ENCODE measurements around the gene CAPN14.

CAPN14 gene

DNA sequence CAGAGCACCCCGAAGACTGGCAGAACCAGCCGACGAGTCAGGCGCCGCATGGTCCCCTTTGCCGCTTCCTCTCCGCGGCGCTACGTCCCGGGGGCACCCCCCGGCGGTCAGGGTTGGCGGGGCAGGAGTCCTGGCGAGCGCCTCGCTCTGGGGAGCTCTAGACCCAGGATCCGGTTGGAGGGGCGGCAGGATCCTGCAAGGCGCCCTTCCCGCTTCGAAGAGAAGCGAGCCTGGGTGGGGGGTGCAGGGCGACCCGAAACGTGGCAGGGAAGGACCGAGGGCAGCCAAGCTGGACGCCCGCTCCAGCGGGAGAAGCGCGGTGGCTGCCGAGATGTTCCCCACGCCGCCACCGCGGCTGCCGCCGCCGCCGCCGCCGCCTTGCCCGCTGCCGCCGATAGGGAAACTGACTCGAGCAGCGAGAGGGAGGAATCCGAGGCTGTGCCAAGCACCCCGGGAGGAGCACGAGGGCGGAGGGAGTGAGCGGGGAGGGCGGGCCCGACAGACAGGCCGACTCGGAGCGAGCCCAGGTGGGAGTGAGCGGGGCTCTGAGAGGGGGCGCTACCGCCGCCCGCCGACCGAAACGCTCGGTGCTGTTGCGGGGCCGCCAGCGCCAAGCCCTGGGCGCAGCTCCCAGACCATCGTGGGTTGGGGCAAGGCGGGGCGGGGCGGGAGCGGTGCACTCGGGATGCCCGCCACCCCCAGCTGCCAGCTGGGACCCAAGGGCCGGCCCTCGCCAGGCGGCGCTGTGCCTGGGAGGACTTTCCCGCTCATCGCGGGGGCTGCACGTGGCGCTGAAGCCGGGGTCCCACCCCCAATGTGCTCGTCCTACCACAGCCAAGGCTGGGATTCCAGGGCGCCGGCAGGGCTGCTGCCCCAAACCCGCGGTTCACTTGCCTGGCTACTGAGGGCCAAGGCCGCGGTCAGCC, 79.0 kb downstream of the CAPN14 start, which contains the start of gene GALNT14:
Gene GALNT14, minus strand, starts transcription at position 404 of the 926 bp plus-strand sequence. Its CDS starts 354 bp downstream, at position 50.
- DNase-seq, result peak; percentile 86

DNA sequence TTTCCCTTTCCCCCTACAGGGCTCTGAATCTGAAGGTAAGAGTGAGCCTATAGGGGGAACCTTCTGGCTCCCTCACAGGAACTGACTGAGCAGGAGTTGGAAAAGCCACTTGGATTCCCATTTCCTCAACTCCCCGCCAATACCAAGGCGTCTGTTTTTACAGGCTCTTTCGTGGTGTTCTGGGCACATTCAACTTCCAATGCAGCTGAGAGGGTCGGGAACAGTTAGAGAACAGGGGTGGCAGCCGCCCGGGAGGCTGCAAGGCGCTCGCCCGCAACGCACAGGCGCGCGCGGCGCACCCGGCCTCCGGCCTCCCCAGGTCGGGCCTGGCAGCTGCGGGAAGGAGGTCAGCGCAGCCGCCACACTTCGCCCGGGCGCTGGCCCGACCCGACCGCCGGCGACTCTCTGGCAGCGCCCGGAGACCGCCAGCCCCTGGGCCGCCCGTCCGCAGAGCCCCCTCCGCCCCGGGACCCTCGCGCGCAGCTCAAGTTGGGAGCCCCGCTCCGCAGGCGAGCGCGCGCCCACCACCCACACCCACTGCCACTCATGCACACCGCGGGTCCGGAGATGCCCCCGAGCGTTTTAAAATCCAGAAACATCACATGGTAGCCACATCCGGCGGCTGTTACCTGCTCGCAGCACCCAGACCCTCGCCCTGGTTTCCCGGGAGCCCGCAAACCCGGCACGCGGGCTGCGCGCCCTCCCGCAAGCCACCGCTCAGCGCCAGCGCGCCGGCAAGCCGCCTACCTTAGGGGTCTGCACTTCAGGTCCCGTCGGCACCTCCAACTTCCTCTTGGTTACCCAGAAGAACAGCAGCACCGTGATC, 79.9 kb downstream of the CAPN14 start:
- DNase-seq, result peak; percentile 59

DNA sequence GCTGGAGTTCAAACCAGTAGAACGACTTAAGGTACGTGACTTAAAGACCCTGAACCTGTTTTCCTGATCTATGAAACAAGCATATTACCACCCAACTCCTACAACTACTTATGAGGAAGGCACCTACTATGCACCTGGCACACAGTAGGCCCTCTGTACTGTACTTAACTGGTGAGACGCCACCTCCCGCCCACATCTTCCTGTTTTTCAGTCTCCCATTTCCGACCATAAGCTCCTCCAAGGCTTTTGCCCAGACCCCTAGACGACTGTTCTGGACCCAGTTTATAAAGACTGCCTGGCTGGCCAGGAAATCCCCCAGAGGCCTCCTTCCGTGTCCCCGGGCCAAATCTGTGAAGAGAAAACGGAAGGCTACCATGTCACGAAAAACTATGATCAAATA, 80.6 kb downstream of the CAPN14 start:
- no peak for DNase-seq

DNA sequence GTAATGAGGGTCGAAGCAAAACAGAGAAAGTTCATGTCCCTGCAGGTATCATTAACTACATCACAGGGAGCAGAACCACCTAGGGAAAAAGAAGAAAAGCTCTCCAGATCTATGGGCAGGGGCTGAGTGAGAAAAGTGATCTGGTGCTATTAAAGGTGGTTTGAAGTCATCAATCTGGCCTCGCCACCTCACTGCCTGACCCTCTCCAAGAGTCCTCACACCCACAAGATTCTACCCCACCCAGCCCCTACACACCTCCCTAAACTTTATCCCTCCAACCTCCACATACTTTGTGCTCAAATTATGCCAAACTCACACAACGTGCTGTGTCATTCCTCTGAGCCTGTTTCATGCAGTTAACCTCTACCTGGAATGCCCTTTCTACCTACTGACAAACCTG, 81.3 kb downstream of the CAPN14 start:
- DNase-seq, result no peak

DNA sequence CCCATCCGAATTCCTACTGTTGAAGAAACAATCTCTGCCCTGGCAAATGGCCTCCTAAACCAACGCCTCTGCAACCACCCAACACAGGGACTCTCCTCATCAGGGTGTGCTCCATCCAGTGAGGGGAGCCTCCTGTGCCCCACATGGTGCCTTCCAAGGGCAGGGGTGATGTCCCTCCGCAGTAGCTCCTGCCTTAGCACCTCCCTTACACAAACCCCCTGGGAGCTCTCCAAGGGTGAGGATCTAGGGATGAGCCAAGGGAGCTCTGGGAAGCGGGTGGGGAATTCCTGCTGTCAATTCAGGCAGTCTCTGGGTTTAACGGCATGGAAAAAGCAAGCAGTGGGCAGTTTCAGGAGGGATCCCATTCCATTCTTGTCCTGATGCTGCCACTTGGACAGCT, 82.8 kb downstream of the CAPN14 start:
- no peak for DNase-seq

DNA sequence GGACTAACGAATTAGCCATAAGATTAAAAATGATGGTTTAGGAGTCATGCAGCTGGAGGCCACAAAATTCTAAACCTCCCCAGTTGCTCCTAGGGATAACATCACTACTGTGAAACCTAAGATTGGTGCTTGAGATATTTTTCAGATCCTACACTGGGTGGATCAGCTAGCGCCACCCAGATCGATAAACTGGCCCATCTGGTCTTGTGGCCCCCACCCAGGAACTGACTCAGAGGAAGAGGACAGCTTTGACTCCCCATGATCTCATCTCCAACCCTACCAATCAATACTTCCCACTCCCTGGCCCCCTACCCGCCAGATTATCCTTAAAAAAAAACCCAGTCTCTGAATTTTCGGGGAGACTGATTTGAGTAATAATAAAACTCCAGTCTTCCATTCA, 84.5 kb downstream of the CAPN14 start:
- DNase-seq, result no peak

DNA sequence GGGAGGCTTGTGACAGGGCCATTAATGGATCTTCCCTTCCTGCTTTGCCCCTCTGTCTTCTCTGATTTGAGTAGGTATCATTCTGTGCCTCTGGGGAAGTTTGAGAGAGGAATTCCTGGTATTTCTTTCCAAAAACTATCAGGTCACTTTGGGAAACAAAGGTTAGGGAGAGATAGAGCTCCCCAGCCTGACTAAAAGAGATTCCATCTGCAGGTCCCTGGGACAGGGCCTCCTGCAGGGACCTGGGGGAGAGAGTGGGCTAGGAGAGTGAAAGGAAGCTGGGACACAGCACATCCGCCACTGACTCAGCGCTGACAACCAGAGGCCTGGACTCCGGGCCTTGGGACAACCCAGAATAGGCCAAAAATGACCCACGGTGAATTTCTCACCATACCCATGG, 85.4 kb downstream of the CAPN14 start:
- DNase-seq, result no peak

DNA sequence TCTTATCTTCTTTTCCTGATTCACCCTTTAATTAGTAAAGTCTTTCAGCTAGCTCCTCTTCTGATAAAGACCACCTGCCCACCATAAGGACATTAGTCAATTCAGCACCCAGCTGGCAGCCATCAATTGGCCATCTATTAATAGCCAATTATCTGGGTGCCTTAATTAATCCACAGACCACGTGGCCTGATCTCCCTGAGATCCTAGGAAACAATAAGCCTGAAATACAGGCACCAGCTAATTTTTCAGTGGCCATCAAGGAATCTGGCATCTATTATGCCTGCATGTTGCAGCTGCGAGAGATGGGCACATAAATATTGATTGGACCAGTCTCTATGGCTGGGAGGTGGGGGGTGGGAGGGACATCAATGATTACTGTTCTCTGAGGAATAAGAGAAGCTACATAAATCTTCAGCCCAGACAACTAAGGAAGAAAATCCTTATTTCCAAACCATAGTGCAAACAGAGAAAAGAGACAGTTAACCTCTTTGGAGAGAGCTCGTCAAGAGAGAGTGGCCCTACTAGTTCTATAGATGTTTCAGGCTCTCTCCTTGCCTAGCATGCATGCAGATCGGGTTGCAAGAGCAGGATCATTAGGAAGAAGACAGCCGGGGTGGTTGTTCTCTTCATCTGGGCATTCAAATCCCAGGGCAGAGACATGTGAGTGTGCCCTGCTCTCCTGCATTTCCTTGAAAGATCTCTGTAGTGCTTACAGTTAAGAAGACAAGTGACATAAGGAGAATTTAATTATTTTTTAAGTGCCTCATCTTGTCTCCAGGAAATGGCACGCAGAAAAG, 87.7 kb downstream of the CAPN14 start:
- peak; percentile 61 for DNase-seq

DNA sequence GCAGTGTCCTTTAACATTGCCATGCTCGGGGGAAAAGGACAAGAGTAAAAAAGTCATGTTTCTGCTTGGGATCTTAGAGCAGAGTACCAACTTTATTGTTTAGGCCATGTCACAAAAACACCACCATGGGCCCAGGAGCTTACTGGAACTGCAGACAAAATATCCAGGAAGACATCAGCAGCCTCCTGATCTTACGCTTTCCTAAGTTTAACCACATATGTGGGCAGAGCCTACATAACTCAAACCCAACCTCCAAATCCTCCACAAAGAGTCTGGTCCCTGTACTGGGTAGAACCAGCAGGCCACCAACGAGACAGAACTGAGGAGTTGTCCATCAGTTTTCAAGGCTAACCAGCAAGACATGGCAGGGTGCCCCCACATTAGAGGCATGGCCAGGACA, 89.4 kb downstream of the CAPN14 start:
- no peak for DNase-seq

DNA sequence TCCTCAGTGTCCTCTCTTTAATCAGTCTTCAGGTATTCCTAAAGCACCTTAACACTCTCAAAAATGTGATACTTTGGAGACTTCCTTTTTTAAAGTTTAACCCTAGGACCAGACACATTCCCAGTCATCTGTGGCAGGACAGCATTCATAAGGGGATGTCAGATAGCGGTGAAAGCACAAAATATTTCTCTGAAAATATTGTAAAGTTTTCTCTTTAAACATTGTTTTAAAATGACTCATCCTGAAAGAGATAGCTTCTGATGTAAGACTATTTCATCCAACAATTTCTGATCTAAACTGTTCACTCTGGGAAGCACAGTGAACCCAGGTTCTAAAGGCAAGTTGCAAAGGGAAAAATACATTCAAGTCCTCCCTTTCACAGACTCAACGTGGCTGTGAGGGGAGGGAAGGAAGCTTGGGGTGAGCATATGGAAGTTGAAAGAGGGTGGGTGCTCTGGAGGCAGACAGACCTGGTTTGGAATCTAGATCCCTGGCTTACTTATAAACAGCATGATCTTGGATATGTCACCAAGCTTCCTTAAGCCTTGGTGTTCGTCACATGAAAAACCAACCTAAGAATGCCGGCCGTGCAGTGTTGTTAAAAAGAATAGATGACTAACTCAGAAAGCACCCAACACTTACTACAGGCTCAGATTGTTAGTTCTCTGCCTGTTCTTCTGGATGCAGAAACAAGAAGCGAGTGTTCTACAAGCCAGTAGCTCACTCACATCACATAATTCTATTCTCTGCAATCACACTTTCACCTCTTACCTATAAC, 91.2 kb downstream of the CAPN14 start:
- no peak for DNase-seq

DNA sequence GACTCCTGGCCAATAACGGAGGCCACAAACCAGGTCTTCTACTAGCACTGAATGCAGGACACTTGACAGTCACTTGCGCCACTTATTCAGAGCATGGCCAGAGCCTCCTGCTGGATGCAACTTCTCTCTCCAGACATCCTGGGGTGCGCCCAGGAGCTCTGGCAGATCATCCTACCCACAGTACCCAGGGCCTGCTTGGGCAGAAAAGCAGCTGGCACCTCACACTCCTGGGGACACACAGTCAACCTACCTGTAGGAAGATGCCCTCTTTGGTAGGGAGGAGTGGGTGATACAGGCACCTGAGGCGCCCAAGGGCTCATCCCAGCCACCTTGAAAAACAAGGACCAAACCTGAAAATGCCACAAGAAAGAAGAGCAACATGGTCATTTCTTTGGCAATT, 92.4 kb downstream of the CAPN14 start:
- DNase-seq, result no peak
